Measurements from ENCODE around the gene POGK.

The POGK gene

GRCh38 chr1:166903232-166903631 lies 64.0 kb downstream of the POGK start:
- no peak for DNase-seq (ENCODE audit: low read depth)

- no peak for DNase-seq (ENCODE audit: low read depth)
Measured at GRCh38 chr1:166905136-166905535, 65.9 kb downstream of the POGK start.

GRCh38 chr1:166905900-166906299 lies 66.6 kb downstream of the POGK start:
- DNase-seq (ENCODE audit: low read depth) = peak; percentile 24
